Measurements from ENCODE around the gene SLC38A9.

Gene SLC38A9

DNA sequence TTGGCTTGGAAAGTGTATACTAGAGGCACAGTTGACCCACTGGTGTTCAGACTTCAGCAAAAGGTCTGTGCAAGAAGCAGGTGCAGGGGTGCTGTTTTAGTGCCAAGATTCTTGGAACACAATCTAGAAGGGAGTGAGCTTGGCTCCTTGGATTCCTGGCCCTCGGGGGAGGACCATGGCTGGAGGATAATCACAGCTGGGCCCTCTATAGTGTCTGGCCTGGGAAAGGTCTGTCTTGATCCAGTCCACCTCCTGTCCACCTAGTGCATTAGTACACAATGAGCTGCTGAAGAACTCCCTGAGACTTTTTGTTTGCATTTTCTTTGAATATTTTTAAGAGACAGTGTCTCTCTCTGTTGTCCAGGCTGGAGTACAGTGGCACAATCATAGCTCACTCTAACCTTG is 126.9 kb downstream of the SLC38A9 start:
- H3K4me1 ChIP-seq (ENCODE audit: control insufficient read depth in 1 of 2, insufficient read depth in 1 of 2, low read depth in 1 of 2, low read length in 1 of 2) = no peaks in the 10 kb centered on the region
- no peak overlapping the region for H3K4me3 ChIP-seq (ENCODE audit: low read depth in 1 of 2, low read length in 1 of 2)
- no peaks in the 10 kb centered on the region for H3K36me3 ChIP-seq
- no peaks in the 10 kb centered on the region for H3K9me3 ChIP-seq
- H3K27ac ChIP-seq = no peak overlapping the region
- H3K27me3 ChIP-seq = no peaks in the 10 kb centered on the region
- TF ChIP-seq, protein P1, sequence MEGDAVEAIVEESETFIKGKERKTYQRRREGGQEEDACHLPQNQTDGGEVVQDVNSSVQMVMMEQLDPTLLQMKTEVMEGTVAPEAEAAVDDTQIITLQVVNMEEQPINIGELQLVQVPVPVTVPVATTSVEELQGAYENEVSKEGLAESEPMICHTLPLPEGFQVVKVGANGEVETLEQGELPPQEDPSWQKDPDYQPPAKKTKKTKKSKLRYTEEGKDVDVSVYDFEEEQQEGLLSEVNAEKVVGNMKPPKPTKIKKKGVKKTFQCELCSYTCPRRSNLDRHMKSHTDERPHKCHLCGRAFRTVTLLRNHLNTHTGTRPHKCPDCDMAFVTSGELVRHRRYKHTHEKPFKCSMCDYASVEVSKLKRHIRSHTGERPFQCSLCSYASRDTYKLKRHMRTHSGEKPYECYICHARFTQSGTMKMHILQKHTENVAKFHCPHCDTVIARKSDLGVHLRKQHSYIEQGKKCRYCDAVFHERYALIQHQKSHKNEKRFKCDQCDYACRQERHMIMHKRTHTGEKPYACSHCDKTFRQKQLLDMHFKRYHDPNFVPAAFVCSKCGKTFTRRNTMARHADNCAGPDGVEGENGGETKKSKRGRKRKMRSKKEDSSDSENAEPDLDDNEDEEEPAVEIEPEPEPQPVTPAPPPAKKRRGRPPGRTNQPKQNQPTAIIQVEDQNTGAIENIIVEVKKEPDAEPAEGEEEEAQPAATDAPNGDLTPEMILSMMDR (IDR thresholded peaks at IDR 0.05) = no peak

DNA sequence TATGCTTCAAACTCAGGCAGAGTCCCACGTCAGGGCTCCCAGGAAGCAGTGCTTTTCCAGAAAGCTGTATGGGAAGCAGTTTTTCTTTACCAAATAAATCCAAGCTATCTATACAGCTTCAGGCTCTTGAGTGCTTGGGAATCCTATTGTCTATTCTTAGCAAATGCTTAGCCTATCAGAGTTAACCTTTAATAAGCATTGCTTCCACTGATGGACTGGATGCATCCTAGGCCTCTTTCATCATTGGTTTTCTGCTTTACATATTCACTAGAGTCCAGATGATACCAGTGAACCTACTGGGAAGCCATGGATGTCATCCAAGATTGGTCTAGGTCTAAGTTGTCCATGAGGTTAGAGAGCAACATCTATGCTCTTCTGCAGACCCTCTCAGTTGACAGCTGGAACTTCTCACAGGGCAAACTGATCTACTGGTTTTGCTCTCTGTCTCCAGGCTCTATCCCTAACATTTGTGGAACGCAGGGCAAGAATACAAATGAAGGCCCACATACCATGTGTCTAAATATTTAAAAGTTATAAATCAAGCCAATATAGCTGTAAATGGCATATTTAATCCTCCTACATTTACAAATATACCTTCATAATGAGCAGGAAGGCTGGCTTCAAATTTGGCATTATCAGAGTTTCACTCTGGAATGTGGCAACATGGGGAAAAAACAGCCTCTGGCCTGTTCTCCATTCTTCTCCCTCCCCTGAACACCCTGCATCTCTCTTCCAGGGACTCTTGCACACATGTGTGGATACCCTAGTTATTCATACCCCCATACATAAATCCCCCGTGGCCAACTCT is 127.5 kb downstream of the SLC38A9 start:
- TF ChIP-seq, protein P1 (IDR thresholded peaks at IDR 0.05) = no peak
- H3K4me1 ChIP-seq (ENCODE audit: control insufficient read depth in 1 of 2, insufficient read depth in 1 of 2, low read depth in 1 of 2, low read length in 1 of 2) = no peaks in the 10 kb centered on the region
- H3K27me3 ChIP-seq = no peaks in the 10 kb centered on the region
- no peak overlapping the region for H3K27ac ChIP-seq
- H3K9me3 ChIP-seq = no peaks in the 10 kb centered on the region
- no peaks in the 10 kb centered on the region for H3K36me3 ChIP-seq
- no peak overlapping the region for H3K4me3 ChIP-seq (ENCODE audit: low read depth in 1 of 2, low read length in 1 of 2)

DNA sequence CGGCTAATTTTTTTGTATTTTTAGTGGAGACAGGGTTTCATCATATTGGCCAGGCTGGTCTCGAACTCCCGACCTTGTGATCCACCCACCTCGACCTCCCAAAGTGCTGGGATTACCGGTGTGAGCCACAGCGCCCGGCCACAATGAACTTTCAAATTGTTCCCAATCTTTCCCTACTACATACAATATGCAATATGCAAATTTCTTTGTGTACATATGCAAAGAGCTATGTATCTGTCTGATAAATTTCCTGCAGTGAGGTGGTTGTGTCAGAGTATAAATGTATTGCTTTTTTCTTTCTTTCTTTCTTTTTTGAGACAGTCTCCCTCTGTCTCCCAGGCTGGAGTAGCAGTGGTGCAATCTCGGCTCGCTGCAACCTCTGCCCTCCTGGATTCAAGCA is 128.5 kb downstream of the SLC38A9 start:
- TF ChIP-seq, protein P1 (IDR thresholded peaks at IDR 0.05) = no peak
- Histone ChIP-seq H3K9me3 (no peaks in the 10 kb centered on the region), H3K4me1 (ENCODE audit: control insufficient read depth in 1 of 2, insufficient read depth in 1 of 2, low read depth in 1 of 2, low read length in 1 of 2) (no peaks in the 10 kb centered on the region), H3K36me3 (no peaks in the 10 kb centered on the region), H3K27me3 (peaks cover 5% of the 10 kb centered on the region), H3K27ac (no peak overlapping the region), H3K4me3 (ENCODE audit: low read depth in 1 of 2, low read length in 1 of 2) (no peak overlapping the region)

DNA sequence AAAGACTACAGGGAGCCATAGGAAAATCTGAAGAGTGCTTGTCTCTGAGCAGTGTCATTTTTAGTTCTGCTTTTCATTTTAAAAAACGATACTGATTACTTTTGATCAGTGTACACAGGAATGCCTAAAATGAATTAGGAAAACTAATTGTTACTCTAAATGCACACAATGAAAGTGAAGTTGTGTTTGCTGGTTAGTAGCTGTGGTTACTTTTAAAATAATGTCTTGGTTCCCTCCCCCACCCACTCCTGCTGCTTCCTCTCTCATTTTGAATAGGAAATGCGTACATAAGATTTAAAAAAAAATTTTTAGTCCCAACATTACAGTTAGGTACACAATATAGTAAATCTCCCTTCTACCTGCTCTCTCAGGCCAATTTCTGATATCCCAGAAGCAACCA is 129.9 kb downstream of the SLC38A9 start:
- Histone ChIP-seq H3K27ac (no peak overlapping the region), H3K4me3 (ENCODE audit: low read depth in 1 of 2, low read length in 1 of 2) (no peak overlapping the region), H3K9me3 (no peaks in the 10 kb centered on the region), H3K27me3 (peaks cover 19% of the 10 kb centered on the region), H3K36me3 (no peaks in the 10 kb centered on the region), H3K4me1 (ENCODE audit: control insufficient read depth in 1 of 2, insufficient read depth in 1 of 2, low read depth in 1 of 2, low read length in 1 of 2) (no peaks in the 10 kb centered on the region)
- TF ChIP-seq, protein P1 (IDR thresholded peaks at IDR 0.05) = no peak

DNA sequence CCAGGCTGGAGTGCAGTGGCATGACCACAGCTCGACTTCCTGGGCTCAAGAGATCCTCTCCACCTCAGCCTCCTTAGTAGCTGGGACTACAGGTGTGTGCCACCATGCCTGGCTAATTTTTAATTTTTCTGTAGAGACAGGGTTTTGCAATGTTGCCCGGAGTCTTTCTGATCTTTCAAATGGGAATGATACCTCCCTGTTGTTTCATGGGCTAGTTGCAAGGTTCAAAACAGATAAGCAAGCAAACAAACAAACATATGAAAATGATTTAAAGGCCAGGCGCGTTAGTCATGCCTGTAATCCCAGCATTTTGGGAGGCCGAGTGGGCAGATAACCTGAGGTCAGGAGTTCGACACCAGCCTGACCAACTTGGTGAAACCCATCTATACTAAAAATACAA is 132.1 kb downstream of the SLC38A9 start:
- Histone ChIP-seq H3K36me3 (no peaks in the 10 kb centered on the region), H3K4me3 (ENCODE audit: low read depth in 1 of 2, low read length in 1 of 2) (no peak overlapping the region), H3K9me3 (no peaks in the 10 kb centered on the region), H3K27ac (no peak overlapping the region), H3K27me3 (peaks cover 23% of the 10 kb centered on the region), H3K4me1 (ENCODE audit: control insufficient read depth in 1 of 2, insufficient read depth in 1 of 2, low read depth in 1 of 2, low read length in 1 of 2) (peaks cover 10 to 15% of the 10 kb centered on the region in 2 experiments)
- TF ChIP-seq, protein P1 (IDR thresholded peaks at IDR 0.05) = no peak

Measured in neutrophil (primary cell).